Ramos (cell line): ENCODE measurements around the gene GUCA2B.

Source experiments
- in situ Hi-C: fragments of 300-500 bp; cut with MboI; formaldehyde crosslinking; loops from one replicate; pipeline ENCODE4 v1.14.3; 2022; ENCODE audit warnings: low sequenced_read_pairs; ENCODE audit not compliant: unreplicated experiment

The GUCA2B gene

GRCh38 chr1:42142894-42143675, 10.1 kb upstream of the GUCA2B start:
- in situ Hi-C loops, result loop anchor here (10.0 kb wide), 1 partner anchor 602 kb away; the partner anchor contains the start of gene CLDN19

GRCh38 chr1:42143896-42144710, 9.1 kb upstream of the GUCA2B start:
- in situ Hi-C loops, result loop anchor here (10.0 kb wide), 1 partner anchor 601 kb away; the partner anchor contains the start of gene CLDN19

DNA sequence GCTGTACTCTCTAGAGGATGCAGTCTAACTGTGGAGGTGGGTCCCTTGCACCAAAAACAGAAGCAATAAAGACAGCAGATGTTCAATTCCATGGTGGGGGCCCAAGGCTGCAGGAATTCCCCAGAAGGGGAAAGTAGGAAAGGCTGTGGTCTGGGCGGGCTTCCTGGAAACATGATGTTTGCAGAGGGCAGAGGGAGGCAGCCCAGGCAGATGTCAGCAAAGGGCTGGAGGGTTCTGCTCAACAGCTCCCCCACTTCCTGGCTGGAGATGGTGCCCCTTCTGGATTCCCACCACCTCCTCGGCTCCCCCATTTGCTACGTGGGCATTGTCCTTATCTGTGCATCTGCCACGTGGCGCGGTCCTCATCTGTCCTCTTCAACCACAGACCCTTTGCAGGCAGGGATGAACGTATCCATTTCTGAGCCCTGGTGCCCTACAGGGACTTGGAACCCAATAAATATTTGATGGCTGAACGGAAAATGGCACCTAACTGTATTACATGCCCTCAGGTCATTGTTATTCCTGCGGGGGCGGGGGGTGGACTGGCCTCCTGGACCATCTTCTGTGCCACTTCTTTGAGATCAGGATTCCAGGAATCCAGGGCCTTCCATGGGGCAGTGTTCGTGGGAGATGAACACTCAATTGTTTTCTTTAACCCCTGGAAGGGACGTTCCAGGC, 8.4 kb upstream of the GUCA2B start:
- in situ Hi-C loops, result loop anchor here (10.0 kb wide), 1 partner anchor 600 kb away; the partner anchor contains the start of gene CLDN19

DNA sequence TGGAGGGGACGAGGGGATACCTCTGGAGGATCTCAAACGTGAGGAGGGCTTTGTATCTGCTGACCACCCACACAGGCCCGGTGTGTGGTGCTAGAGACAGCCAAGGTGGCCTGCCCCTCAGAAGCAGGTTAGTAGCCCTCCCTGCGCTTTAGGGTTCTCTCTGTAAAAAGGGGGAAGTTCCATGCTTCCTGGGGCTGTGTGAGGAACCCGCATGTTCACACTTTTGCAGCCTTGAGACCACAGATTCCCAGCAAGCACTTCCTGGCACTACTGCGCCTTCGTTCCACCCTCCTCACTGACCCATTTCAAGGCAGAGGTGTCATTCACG, 7.9 kb upstream of the GUCA2B start:
- in situ Hi-C loops, result loop anchor here (10.0 kb wide), 1 partner anchor 599 kb away; the partner anchor contains the start of gene CLDN19

DNA sequence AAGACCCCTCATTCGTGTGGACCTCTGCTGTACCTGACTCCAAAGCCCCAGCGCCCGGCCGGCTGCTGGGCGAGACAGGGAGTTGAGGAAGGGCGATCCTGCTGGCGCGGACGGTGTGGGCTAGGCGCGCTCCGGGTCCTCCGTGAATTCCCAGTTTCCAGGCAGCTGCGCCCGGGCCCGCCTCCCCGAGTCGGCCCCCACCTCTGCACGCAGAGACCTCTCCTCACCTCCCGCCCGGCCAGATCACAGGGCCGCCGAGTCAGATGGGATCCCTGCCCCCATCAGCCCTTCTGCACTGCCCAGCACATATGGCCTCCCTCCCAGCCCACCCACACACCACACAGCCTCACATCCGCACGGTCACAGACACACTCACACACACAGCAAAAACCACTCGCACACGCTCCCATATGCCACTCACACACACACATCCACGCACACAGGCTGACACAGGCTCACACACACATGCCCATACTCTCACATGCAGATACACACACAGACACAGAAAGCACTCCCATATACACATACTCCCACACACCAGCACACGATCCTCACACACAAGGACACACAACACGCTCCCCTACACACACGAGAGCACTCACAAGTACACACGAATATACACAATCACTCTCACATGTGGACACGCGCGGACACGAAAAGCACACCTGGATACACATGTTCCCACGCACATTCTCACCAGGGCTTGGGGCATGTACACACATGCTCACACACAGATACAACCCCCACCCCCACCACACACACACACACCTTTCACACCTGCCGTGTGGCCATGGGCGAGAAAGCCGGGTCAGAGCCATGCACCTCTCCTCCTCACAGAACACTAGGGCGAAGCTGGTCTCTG, 7.2 kb upstream of the GUCA2B start:
- in situ Hi-C loops, result loop anchor here (10.0 kb wide), 1 partner anchor 599 kb away; the partner anchor contains the start of gene CLDN19

DNA sequence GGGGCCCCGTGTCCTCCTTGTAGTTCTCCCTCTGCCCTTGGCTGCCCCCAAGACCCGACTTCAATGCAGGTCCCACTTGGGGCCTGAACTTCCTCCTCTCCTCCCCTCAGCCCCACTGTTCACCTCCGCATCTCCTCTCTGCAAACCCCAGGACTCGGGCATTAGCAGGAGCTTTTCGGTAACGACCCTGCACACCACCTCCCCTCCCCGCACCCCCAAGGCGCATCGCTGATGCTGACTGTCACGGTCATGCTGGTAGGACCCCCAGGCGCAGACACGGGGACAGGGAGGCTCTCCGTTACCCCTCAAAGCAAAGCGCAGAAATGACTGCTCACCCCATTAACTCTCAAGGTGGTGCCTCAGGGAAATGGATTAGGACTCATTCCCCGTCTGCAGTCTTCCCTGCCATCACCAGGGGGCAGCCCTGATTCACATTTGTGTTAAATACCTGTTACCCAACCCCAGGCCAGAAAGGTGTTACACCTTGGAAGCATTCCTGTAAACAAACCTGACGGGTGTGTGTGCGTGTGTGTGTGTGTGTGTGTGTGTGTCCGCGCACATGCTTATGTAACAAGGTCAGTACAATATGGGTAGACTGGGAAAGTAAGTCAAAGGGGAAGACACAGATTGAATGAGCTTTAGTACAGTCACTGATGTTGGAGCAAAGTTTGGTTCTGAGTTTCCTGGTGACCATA, 6.4 kb upstream of the GUCA2B start:
- in situ Hi-C loops, result loop anchor here (10.0 kb wide), 1 partner anchor 598 kb away; the partner anchor contains the start of gene CLDN19

DNA sequence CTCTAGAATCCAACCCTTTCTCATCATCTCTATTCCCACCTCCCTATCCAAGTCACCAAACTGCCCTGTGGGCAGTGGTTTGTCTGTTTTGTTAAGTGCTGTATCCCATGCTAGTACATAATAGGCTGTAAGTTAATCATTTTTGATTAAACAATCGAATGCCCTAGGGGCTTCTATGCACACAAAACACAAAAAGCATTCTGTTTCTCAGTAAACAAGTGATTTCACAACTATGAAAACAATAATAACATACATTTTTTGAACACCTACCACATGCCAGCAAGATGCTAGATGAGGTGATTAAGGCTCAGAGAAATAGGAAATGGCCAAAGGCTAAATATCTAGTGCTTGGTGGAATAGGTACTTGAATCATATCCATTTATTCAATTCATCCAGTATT, 5.0 kb upstream of the GUCA2B start:
- in situ Hi-C loops, result loop anchor here (10.0 kb wide), 1 partner anchor 597 kb away; the partner anchor contains the start of gene CLDN19

GRCh38 chr1:42150651-42151050, 2.6 kb upstream of the GUCA2B start:
- in situ Hi-C loops, result no loop called here

GRCh38 chr1:42152119-42152518, 1.1 kb upstream of the GUCA2B start:
- in situ Hi-C loops, result no loop called here

GRCh38 chr1:42153624-42154023, 414 bp downstream of the GUCA2B start:
- in situ Hi-C loops, result no loop called here

DNA sequence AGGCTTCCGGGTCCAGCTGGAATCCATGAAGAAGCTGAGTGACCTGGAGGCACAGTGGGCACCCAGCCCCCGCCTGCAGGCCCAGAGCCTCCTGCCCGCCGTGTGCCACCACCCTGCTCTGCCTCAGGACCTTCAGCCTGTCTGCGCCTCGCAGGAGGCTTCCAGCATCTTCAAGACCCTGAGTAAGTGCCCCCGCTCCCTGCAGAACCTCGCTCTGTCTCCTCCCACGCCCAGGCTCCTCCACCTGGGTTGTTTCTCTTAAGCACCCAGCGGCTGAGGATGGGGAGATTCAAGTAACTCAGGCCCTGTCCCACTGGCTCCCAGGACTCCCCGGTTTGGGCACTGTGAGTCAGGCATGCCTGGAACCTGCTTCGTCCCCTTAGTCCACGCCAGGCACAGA, 1.5 kb downstream of the GUCA2B start:
- in situ Hi-C loops, result no loop called here

GRCh38 chr1:42155362-42155761, 2.2 kb downstream of the GUCA2B start:
- in situ Hi-C loops, result no loop called here

- in situ Hi-C loops, result no loop called here
These were observed 4.5 kb downstream of the GUCA2B start for GRCh38 chr1:42157667-42158066.

GRCh38 chr1:42158189-42158588, 5.0 kb downstream of the GUCA2B start:
- in situ Hi-C loops, result no loop called here

DNA sequence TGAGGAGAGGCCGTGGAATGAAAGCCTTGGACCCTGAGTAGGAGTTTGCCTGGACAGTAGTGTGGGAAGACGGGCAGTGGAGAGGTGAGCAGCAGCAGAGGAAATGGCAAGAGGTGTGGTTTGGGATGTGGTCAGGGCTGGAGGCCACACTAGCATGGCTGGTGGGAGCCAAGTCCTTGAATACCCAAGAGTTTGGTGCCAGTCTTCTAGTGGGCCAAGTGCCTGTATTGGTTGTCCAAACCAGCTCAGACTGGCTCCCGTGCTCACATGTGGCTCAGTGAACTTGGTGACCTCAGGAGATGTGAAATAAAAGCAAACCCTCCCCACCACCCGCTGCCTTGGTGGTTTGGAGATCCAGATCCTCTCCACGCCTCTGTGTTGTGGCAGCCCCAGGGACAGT, 9.0 kb downstream of the GUCA2B start:
- in situ Hi-C loops, result no loop called here

DNA sequence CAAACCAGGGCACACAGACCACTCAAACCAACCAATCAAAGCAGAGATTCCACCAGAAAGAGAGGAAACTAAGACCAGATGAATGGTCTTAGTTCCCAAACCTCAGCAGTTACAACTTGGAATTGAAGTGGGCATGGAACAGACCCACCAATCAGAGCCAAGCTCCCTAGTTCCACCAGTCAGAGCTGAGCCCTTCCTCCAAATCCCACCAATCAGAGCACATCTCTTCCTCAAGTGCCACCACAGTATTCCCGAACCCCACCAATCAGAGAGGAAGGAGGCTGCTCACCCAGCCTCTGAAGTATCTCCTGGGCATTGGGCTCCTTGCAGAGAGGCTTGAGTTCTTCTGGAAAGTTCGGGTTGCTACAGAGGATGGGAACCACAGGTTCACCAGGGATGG, 9.9 kb downstream of the GUCA2B start:
- in situ Hi-C loops, result no loop called here

GRCh38 chr1:42163536-42164503, 10.6 kb downstream of the GUCA2B start:
- in situ Hi-C loops, result no loop called here
